ENCODE data around the gene TMIE. TPM values are rescaled to one million over a fixed set of nuclear protein-coding genes. Genes with fewer than 3 reads are reported as not detected.

TMIE gene
- polyA plus RNA-seq, 1 donor from 2014 or later, result not detected

GRCh38 chr3:46660003-46660402 lies 41.2 kb upstream of the TMIE start:
- Histone ChIP-seq H3F3A (ENCODE audit: insufficient read depth, low read length, poor library complexity, severe bottlenecking) (no peaks in the 10 kb centered on the region), H4K20me1 (ENCODE audit: insufficient read depth) (no peaks in the 10 kb centered on the region), H3K9ac (ENCODE audit: low read length) (no peak overlapping the region), H3K36me3 (ENCODE audit: insufficient read depth, low read length) (no peaks in the 10 kb centered on the region), H3K27me3 (ENCODE audit: insufficient read depth, low read depth, low read length) (no peaks in the 10 kb centered on the region), H3K4me3 (ENCODE audit: low read length) (no peak overlapping the region), H3K9me3 (ENCODE audit: low read length) (no peaks in the 10 kb centered on the region), H3K9me2 (ENCODE audit: insufficient read depth, low read length) (no peaks in the 10 kb centered on the region), H2AFZ (ENCODE audit: low read depth, low read length) (no peak overlapping the region), H3K79me2 (replicated peaks; ENCODE audit: insufficient read depth, low read length) (no peaks in the 10 kb centered on the region), H3K27ac (ENCODE audit: low read length) (no peak overlapping the region), H3K4me2 (ENCODE audit: low read length) (no peak overlapping the region)
- no peak for TF ChIP-seq RAD21 (conservative IDR thresholded peaks at IDR 0.05)
- no peak for TF ChIP-seq SMC3 (conservative IDR thresholded peaks at IDR 0.05; ENCODE audit: poor library complexity)
- TF ChIP-seq EP300 (conservative IDR thresholded peaks at IDR 0.05; ENCODE audit: poor library complexity, severe bottlenecking), result no peak
- TF ChIP-seq EZH2 (IDR thresholded peaks at IDR 0.05; ENCODE audit: borderline replicate concordance, insufficient read depth, low read length, poor library complexity, severe bottlenecking), result no peak
- no peak for TF ChIP-seq CTCF (IDR thresholded peaks at IDR 0.05; ENCODE audit: poor library complexity, severe bottlenecking)

- Histone ChIP-seq H3F3A (ENCODE audit: insufficient read depth, low read length, poor library complexity, severe bottlenecking) (no peaks in the 10 kb centered on the region), H3K27me3 (ENCODE audit: insufficient read depth, low read depth, low read length) (no peaks in the 10 kb centered on the region), H3K27ac (ENCODE audit: low read length) (no peak overlapping the region), H3K9me3 (ENCODE audit: low read length) (no peaks in the 10 kb centered on the region), H3K9ac (ENCODE audit: low read length) (no peak overlapping the region), H3K36me3 (ENCODE audit: insufficient read depth, low read length) (no peaks in the 10 kb centered on the region), H2AFZ (ENCODE audit: low read depth, low read length) (no peak overlapping the region), H4K20me1 (ENCODE audit: insufficient read depth) (no peaks in the 10 kb centered on the region), H3K9me2 (ENCODE audit: insufficient read depth, low read length) (no peaks in the 10 kb centered on the region), H3K4me2 (ENCODE audit: low read length) (no peak overlapping the region), H3K4me3 (ENCODE audit: low read length) (no peak overlapping the region), H3K79me2 (replicated peaks; ENCODE audit: insufficient read depth, low read length) (no peaks in the 10 kb centered on the region)
- TF ChIP-seq SMC3 (conservative IDR thresholded peaks at IDR 0.05; ENCODE audit: poor library complexity), result no peak
- TF ChIP-seq RAD21 (conservative IDR thresholded peaks at IDR 0.05), result no peak
- TF ChIP-seq, protein P1, sequence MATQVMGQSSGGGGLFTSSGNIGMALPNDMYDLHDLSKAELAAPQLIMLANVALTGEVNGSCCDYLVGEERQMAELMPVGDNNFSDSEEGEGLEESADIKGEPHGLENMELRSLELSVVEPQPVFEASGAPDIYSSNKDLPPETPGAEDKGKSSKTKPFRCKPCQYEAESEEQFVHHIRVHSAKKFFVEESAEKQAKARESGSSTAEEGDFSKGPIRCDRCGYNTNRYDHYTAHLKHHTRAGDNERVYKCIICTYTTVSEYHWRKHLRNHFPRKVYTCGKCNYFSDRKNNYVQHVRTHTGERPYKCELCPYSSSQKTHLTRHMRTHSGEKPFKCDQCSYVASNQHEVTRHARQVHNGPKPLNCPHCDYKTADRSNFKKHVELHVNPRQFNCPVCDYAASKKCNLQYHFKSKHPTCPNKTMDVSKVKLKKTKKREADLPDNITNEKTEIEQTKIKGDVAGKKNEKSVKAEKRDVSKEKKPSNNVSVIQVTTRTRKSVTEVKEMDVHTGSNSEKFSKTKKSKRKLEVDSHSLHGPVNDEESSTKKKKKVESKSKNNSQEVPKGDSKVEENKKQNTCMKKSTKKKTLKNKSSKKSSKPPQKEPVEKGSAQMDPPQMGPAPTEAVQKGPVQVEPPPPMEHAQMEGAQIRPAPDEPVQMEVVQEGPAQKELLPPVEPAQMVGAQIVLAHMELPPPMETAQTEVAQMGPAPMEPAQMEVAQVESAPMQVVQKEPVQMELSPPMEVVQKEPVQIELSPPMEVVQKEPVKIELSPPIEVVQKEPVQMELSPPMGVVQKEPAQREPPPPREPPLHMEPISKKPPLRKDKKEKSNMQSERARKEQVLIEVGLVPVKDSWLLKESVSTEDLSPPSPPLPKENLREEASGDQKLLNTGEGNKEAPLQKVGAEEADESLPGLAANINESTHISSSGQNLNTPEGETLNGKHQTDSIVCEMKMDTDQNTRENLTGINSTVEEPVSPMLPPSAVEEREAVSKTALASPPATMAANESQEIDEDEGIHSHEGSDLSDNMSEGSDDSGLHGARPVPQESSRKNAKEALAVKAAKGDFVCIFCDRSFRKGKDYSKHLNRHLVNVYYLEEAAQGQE (IDR thresholded peaks at IDR 0.05; ENCODE audit: borderline replicate concordance), result no peak
- TF ChIP-seq POLR2AphosphoS5 (IDR thresholded peaks at IDR 0.05), result no peak
- no peak for TF ChIP-seq EP300 (conservative IDR thresholded peaks at IDR 0.05; ENCODE audit: poor library complexity, severe bottlenecking)
- no peak for TF ChIP-seq MXI1 (conservative IDR thresholded peaks at IDR 0.05; ENCODE audit: poor library complexity, severe bottlenecking)
Observed at GRCh38 chr3:46660543-46661523, 40.4 kb upstream of the TMIE start.
